ENCODE results near the gene HBP1.
"Not testable (repeated sequence)": the region's sequence is repeated elsewhere in the genome, so short reads cannot be mapped to it uniquely, and the experiment has no call there.

HBP1 gene

GRCh38 chr7:107210400-107210799 is 41.6 kb downstream of the HBP1 start:
- CTCF ChIA-PET, result interaction anchor here (1.3 kb wide), 1 partner anchor 18 kb away, joined by 3 read pairs; no protein-coding TSS in a partner anchor

DNA sequence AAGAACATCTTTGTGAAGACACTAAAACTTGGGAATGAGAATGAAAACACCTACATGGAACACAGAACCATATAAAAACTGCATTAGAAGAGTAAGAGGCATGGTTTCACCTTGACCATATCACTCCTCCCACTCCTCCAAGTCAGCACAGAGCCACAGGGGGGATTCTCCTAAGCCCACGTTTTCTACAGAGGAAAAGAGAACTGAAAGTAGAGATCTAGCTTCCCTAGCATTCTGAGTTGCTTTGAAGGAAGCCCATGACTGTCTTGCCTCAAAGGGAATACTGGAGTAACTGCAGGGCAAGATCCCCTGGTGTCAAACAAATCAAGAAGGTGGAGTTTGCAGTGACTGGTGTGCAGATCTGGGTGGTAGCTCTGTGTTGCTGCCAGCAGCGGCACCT is 43.9 kb downstream of the HBP1 start:
- DNase-seq (ENCODE audit: extremely low spot score), result peak; percentile 18
- TF ChIP-seq CTCF (IDR thresholded peaks at IDR 0.05; ENCODE audit: control extremely low read depth, extremely low read depth, low read depth, missing control alignments), result no peak
- ChIA-PET POLR2A (no interaction called here), CTCF (interaction anchor here (1.0 to 2.0 kb wide), 4 partner anchors 14 to 98 kb away, joined by 3 to 11 read pairs (median 4); no protein-coding TSS in a partner anchor)

More at GRCh38 chr7:107210400-107210799, 41.6 kb downstream of the HBP1 start:
- TF ChIP-seq CTCF (IDR thresholded peaks at IDR 0.05; ENCODE audit: control extremely low read depth, extremely low read depth, low read depth, missing control alignments), result no peak
- POLR2A ChIA-PET, result no interaction called here
- DNase-seq (ENCODE audit: extremely low spot score), result no peak

GRCh38 chr7:107213193-107213788 is 44.5 kb downstream of the HBP1 start:
- no peak for DNase-seq (ENCODE audit: extremely low spot score)
- POLR2A ChIA-PET, result no interaction called here
- TF ChIP-seq CTCF (IDR thresholded peaks at IDR 0.05; ENCODE audit: control extremely low read depth, extremely low read depth, low read depth, missing control alignments), result no peak
- CTCF ChIA-PET, result interaction anchor here (1.0 to 1.7 kb wide), 4 partner anchors 11 to 97 kb away, joined by 3 to 6 read pairs (median 4); no protein-coding TSS in a partner anchor

DNA sequence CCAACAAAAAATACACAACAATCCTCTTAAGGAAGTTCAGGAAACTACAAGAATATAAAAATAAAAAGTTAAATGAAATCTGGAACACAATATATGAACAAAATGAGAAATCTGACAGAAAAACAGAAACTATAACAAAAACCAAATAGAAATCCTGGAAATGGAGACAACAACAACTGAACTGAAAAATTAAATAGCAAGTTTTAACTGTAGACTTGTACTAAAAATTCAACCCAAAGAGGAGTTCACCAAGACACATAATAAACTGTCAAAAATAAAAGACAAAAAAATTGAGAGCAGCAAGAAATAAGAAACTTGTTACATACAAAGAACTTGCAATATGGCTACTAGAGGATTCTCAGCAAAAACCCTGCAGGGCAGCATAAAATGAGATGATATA is 45.1 kb downstream of the HBP1 start:
- ChIA-PET CTCF (interaction anchor here (1.3 to 1.7 kb wide), 3 partner anchors 11 to 420 kb away, joined by 3 to 6 read pairs (median 4); no protein-coding TSS in a partner anchor), POLR2A (no interaction called here)
- no peak for TF ChIP-seq CTCF (IDR thresholded peaks at IDR 0.05; ENCODE audit: control extremely low read depth, extremely low read depth, low read depth, missing control alignments)
- no peak for DNase-seq (ENCODE audit: extremely low spot score)

DNA sequence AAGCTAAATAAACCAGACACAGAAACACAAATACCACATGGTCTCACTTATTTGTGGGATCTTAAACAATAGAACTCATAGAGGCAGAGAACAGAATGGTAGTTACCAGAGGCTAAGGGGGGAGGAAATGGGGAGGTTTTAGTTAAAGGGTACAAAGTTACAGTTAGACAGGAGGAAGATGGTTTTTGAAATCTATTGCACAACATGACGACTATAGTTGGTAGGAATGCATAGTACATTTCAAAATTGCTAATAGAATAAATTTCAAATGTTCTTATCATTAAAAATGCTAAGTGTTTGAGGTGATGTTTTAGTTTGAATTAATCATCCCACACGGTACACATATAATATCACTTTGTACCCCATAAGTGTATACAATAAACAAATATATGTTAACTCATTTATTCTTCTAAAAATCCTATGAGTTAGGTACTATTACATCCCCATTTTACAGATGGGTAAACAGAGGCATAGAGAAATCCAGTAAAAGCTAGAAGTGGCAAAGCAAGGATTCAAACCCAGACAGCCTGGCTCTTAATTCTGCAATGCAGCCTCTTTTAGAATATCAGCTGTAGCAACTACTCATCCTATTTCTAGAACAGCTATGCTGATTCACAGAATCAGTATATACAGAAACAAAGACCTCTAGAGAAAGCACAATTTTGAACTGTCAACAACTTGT is 50.9 kb downstream of the HBP1 start:
- POLR2A ChIA-PET, result no interaction called here
- no peak for DNase-seq (ENCODE audit: extremely low spot score)
- no peak for TF ChIP-seq CTCF (IDR thresholded peaks at IDR 0.05; ENCODE audit: control extremely low read depth, extremely low read depth, low read depth, missing control alignments)
- CTCF ChIA-PET, result interaction anchor here (0.8 to 2.1 kb wide), 4 partner anchors 11 to 26 kb away, joined by 3 to 5 read pairs (median 3); no protein-coding TSS in a partner anchor

DNA sequence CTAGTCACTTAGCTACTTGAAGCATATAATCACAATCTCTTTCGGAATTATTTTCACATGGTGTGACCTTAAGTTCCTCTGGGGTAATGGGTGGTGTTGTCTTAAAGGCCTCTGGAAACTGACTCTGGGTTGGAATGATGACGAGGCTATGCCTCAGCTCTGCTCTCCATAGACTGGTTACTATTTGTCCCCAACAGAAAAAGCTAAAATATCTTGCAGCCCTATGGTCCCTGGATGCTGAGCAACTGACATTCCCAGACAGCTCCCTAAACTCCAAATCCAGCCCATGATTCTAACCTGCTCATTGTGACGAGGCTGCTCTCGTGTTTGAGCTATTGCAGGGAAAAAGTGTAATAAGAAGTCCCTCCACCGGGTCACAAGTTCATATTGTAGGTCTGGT is 51.6 kb downstream of the HBP1 start:
- POLR2A ChIA-PET, result no interaction called here
- DNase-seq (ENCODE audit: extremely low spot score), result no peak
- CTCF ChIA-PET, result interaction anchor here (0.8 to 2.1 kb wide), 4 partner anchors 12 to 26 kb away, joined by 3 to 5 read pairs (median 3); no protein-coding TSS in a partner anchor
- no peak for TF ChIP-seq CTCF (IDR thresholded peaks at IDR 0.05; ENCODE audit: control extremely low read depth, extremely low read depth, low read depth, missing control alignments)

GRCh38 chr7:107220806-107221205 is 52.0 kb downstream of the HBP1 start:
- POLR2A ChIA-PET, result not testable (repeated sequence)
- CTCF ChIA-PET, result interaction anchor here (1.3 to 2.1 kb wide), 3 partner anchors 13 to 17 kb away, joined by 3 to 5 read pairs (median 3); no protein-coding TSS in a partner anchor

More at GRCh38 chr7:107220806-107221205, 52.0 kb downstream of the HBP1 start:
- not testable (repeated sequence) for DNase-seq (ENCODE audit: extremely low spot score)
